ENCODE results near the gene PPP1R3C.

DNA sequence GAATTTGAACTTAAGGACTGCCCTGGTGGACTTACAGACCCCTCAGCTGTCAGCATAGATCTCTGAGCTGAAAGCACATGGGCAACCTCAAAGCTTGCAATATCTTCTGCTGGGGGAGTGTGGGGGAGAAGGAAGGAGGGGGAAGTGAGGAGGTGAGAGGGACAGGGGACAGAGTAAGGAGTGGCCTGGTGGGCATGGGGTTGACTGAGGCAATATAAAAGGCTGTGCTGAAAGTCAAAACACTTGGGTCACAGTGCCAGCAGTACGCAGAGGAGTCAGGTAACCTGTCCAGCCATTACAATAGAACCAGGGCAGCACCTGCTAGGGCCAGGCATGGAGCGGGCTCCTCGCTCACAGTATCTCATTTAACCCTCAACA is 43.2 kb downstream of the PPP1R3C start:
- TF ChIP-seq, protein P1, sequence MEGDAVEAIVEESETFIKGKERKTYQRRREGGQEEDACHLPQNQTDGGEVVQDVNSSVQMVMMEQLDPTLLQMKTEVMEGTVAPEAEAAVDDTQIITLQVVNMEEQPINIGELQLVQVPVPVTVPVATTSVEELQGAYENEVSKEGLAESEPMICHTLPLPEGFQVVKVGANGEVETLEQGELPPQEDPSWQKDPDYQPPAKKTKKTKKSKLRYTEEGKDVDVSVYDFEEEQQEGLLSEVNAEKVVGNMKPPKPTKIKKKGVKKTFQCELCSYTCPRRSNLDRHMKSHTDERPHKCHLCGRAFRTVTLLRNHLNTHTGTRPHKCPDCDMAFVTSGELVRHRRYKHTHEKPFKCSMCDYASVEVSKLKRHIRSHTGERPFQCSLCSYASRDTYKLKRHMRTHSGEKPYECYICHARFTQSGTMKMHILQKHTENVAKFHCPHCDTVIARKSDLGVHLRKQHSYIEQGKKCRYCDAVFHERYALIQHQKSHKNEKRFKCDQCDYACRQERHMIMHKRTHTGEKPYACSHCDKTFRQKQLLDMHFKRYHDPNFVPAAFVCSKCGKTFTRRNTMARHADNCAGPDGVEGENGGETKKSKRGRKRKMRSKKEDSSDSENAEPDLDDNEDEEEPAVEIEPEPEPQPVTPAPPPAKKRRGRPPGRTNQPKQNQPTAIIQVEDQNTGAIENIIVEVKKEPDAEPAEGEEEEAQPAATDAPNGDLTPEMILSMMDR (conservative IDR thresholded peaks at IDR 0.05; ENCODE audit: low read depth in 2 of 2): no peak
- TF ChIP-seq EZH2phosphoT487 (IDR thresholded peaks at IDR 0.05; ENCODE audit: unreplicated experiment) (no peak), EZH2 (IDR thresholded peaks at IDR 0.05; ENCODE audit: low read depth, unreplicated experiment) (no peak), POLR2AphosphoS5 (IDR thresholded peaks at IDR 0.05; ENCODE audit: low read depth) (no peak), STAT1 (IDR thresholded peaks at IDR 0.05; ENCODE audit: unreplicated experiment) (no peak), CREB1 (CRISPR knock-in tag; IDR thresholded peaks at IDR 0.05; ENCODE audit: low read depth) (no peak), JUNB (IDR thresholded peaks at IDR 0.05; ENCODE audit: unreplicated experiment) (no peak), NANOG (IDR thresholded peaks at IDR 0.05; ENCODE audit: borderline replicate concordance) (no peak), ZNF114 (CRISPR knock-in tag; IDR thresholded peaks at IDR 0.05) (no peak)
- TF ChIP-seq, protein P2, sequence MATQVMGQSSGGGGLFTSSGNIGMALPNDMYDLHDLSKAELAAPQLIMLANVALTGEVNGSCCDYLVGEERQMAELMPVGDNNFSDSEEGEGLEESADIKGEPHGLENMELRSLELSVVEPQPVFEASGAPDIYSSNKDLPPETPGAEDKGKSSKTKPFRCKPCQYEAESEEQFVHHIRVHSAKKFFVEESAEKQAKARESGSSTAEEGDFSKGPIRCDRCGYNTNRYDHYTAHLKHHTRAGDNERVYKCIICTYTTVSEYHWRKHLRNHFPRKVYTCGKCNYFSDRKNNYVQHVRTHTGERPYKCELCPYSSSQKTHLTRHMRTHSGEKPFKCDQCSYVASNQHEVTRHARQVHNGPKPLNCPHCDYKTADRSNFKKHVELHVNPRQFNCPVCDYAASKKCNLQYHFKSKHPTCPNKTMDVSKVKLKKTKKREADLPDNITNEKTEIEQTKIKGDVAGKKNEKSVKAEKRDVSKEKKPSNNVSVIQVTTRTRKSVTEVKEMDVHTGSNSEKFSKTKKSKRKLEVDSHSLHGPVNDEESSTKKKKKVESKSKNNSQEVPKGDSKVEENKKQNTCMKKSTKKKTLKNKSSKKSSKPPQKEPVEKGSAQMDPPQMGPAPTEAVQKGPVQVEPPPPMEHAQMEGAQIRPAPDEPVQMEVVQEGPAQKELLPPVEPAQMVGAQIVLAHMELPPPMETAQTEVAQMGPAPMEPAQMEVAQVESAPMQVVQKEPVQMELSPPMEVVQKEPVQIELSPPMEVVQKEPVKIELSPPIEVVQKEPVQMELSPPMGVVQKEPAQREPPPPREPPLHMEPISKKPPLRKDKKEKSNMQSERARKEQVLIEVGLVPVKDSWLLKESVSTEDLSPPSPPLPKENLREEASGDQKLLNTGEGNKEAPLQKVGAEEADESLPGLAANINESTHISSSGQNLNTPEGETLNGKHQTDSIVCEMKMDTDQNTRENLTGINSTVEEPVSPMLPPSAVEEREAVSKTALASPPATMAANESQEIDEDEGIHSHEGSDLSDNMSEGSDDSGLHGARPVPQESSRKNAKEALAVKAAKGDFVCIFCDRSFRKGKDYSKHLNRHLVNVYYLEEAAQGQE (IDR thresholded peaks at IDR 0.05; ENCODE audit: unreplicated experiment): no peak
- TF ChIP-seq, protein P3, sequence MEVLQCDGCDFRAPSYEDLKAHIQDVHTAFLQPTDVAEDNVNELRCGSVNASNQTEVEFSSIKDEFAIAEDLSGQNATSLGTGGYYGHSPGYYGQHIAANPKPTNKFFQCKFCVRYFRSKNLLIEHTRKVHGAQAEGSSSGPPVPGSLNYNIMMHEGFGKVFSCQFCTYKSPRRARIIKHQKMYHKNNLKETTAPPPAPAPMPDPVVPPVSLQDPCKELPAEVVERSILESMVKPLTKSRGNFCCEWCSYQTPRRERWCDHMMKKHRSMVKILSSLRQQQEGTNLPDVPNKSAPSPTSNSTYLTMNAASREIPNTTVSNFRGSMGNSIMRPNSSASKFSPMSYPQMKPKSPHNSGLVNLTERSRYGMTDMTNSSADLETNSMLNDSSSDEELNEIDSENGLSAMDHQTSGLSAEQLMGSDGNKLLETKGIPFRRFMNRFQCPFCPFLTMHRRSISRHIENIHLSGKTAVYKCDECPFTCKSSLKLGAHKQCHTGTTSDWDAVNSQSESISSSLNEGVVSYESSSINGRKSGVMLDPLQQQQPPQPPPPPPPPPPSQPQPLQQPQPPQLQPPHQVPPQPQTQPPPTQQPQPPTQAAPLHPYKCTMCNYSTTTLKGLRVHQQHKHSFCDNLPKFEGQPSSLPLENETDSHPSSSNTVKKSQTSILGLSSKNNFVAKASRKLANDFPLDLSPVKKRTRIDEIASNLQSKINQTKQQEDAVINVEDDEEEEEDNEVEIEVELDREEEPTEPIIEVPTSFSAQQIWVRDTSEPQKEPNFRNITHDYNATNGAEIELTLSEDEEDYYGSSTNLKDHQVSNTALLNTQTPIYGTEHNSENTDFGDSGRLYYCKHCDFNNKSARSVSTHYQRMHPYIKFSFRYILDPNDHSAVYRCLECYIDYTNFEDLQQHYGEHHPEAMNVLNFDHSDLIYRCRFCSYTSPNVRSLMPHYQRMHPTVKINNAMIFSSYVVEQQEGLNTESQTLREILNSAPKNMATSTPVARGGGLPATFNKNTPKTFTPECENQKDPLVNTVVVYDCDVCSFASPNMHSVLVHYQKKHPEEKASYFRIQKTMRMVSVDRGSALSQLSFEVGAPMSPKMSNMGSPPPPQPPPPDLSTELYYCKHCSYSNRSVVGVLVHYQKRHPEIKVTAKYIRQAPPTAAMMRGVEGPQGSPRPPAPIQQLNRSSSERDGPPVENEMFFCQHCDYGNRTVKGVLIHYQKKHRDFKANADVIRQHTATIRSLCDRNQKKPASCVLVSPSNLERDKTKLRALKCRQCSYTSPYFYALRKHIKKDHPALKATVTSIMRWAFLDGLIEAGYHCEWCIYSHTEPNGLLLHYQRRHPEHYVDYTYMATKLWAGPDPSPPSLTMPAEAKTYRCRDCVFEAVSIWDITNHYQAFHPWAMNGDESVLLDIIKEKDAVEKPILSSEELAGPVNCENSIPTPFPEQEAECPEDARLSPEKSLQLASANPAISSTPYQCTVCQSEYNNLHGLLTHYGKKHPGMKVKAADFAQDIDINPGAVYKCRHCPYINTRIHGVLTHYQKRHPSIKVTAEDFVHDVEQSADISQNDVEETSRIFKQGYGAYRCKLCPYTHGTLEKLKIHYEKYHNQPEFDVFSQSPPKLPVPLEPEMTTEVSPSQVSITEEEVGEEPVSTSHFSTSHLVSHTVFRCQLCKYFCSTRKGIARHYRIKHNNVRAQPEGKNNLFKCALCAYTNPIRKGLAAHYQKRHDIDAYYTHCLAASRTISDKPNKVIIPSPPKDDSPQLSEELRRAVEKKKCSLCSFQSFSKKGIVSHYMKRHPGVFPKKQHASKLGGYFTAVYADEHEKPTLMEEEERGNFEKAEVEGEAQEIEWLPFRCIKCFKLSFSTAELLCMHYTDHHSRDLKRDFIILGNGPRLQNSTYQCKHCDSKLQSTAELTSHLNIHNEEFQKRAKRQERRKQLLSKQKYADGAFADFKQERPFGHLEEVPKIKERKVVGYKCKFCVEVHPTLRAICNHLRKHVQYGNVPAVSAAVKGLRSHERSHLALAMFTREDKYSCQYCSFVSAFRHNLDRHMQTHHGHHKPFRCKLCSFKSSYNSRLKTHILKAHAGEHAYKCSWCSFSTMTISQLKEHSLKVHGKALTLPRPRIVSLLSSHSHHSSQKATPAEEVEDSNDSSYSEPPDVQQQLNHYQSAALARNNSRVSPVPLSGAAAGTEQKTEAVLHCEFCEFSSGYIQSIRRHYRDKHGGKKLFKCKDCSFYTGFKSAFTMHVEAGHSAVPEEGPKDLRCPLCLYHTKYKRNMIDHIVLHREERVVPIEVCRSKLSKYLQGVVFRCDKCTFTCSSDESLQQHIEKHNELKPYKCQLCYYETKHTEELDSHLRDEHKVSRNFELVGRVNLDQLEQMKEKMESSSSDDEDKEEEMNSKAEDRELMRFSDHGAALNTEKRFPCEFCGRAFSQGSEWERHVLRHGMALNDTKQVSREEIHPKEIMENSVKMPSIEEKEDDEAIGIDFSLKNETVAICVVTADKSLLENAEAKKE (CRISPR knock-in tag; IDR thresholded peaks at IDR 0.05): no peak
- TF ChIP-seq, protein P4, sequence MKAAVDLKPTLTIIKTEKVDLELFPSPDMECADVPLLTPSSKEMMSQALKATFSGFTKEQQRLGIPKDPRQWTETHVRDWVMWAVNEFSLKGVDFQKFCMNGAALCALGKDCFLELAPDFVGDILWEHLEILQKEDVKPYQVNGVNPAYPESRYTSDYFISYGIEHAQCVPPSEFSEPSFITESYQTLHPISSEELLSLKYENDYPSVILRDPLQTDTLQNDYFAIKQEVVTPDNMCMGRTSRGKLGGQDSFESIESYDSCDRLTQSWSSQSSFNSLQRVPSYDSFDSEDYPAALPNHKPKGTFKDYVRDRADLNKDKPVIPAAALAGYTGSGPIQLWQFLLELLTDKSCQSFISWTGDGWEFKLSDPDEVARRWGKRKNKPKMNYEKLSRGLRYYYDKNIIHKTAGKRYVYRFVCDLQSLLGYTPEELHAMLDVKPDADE (IDR thresholded peaks at IDR 0.05): no peak

Measured in GM23338 (cell line).